Lower leg skin (tissue), 3 donors: Measurements from ENCODE around the gene HOXB8.

Source experiments
- POLR2A ChIP-seq, 2 donors: fragments of 450-650 bp; IDR thresholded peaks; one replicate each; pipeline ENCODE4 v1.6.1; 2016 to 2017; ENCODE audit warnings: antibody characterized with exemption in 2 of 2, mild to moderate bottlenecking in 1 of 2, moderate library complexity in 1 of 2
- TF ChIP-seq, protein P1 (sequence below), 3 donors: fragments of 450-650 bp; IDR thresholded peaks; one replicate each; pipeline ENCODE4 v1.5.1; 2016; ENCODE audit warnings: antibody characterized with exemption in 3 of 3, mild to moderate bottlenecking in 3 of 3, moderate library complexity in 2 of 3

DNA sequence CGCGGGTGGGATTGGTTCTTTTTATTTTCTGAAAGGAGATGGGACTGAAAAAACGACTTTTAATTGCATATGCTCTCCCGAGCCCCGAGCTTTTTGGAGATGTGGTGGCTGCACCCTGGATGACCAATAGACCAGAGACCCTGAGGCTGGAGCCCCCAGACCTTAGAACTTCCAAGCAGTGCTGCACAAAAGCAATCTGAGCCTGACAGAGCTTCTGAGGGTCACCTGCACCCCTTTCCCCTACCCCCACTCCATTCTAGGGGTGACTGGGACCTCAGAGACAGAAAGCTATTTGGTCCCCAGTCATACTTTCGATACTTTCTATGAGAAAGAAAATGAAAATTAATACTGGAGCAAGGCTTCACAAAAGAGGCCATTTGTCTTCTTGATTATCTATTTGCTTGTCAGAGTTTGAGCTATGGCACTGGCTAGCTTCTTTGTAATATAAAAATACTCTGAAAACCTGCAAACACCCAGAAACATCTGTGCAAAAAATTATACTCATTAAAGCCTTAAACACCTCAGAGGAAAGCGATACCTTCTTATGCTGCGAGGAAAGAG lies 40.5 kb downstream of the HOXB8 start:
- TF ChIP-seq, protein P1, sequence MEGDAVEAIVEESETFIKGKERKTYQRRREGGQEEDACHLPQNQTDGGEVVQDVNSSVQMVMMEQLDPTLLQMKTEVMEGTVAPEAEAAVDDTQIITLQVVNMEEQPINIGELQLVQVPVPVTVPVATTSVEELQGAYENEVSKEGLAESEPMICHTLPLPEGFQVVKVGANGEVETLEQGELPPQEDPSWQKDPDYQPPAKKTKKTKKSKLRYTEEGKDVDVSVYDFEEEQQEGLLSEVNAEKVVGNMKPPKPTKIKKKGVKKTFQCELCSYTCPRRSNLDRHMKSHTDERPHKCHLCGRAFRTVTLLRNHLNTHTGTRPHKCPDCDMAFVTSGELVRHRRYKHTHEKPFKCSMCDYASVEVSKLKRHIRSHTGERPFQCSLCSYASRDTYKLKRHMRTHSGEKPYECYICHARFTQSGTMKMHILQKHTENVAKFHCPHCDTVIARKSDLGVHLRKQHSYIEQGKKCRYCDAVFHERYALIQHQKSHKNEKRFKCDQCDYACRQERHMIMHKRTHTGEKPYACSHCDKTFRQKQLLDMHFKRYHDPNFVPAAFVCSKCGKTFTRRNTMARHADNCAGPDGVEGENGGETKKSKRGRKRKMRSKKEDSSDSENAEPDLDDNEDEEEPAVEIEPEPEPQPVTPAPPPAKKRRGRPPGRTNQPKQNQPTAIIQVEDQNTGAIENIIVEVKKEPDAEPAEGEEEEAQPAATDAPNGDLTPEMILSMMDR (IDR thresholded peaks at IDR 0.05), result no peak
- TF ChIP-seq POLR2A (IDR thresholded peaks at IDR 0.05), result no peak
